GM04503 (cell line): Measurements from ENCODE around the gene MIF4GD.
"Not testable (repeated sequence)": the region's sequence is repeated elsewhere in the genome, so short reads cannot be mapped to it uniquely, and the experiment has no call there.

Experiments
- DNase-seq: peaks from one replicate; pipeline ENCODE4 v3.0.0-alpha.2; 2012; ENCODE audit warnings: low read depth

MIF4GD gene, protein sequence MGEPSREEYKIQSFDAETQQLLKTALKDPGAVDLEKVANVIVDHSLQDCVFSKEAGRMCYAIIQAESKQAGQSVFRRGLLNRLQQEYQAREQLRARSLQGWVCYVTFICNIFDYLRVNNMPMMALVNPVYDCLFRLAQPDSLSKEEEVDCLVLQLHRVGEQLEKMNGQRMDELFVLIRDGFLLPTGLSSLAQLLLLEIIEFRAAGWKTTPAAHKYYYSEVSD

DNA sequence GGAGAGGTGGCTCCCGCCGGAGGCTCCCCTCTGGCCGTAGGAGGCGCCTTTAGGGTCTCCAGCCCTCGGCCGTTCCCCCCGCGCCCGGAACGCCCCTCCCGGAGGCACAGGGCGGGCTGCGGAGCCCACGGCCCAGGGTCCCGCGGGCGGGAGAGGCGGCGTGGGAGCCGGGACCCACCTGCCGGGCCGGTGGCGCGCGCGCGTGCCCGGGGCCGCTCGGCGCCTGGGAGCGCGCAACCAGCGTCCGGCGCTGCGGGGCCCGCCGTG, at the start of gene MIF4GD:
Gene MIF4GD (minus strand): TSS at position 266 of the 267 bp plus-strand sequence. CDS start 1,036 bp downstream, outside the sequence.
- no peak for DNase-seq

DNA sequence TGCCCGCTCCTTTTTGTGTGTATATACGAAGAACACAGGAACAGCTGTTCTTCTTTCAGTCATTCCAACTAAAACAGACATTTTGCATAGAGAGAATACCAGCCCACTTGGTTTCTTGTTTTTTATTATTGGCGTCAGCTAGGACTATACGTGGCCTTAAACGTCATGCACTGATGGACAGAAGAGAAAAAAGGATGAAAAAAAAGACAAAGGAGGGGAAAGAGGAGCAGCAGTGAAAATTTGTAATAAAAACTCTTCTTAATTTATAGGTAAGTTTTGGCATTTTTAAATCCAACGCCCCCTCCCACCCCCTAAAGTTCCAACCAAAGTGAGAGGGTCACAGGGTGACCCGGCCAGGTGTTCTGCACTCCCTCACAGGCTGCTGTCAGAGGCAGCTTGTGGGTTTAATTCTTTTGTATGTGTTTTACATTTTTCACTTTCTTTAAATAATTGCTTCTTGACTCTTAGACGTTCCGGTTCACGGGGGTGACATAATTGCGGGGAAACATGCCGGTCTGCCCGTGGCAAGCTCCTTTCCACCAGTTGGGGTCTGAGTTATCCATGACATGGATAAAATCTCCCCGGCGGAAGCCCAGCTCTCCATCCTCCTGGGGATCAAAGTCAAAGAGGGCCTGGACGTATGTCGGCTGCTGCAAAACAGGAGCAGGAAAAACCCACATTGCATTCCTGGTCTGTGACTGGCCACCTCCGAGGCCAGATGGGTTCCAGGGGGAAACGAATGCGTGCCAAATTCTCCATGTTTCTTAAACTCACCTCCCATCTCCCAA, 49.1 kb upstream of the MIF4GD start:
- no peak for DNase-seq

DNA sequence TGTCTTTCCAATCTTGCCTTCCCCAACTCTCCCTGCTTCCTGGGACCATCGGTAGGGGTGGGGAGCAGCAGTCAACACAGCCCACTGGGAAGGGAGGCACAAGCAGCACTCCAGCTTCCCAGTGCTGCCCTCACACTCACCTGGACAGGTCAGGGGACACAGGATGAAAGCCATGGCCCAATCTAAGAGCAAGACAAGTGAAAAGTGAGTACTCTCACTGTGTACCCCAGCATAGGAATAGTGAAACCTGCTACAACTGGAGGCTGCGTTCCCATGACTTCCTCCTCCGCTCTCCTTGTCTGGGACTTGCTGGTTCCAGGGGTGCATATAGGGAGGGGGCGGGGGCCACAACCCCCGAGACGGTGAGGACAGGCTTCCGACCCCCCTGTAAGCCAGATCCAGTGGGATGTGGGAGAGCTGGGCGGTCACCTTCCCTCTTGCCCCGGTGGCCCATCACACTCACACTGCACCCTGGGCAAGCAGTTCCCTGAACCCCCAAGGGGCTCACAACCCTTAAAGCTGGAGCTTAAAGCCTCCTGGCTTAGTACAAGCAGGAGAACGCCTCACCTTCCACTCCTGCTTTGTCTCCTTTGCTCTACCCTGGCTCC, 47.7 kb upstream of the MIF4GD start:
- no peak for DNase-seq

DNA sequence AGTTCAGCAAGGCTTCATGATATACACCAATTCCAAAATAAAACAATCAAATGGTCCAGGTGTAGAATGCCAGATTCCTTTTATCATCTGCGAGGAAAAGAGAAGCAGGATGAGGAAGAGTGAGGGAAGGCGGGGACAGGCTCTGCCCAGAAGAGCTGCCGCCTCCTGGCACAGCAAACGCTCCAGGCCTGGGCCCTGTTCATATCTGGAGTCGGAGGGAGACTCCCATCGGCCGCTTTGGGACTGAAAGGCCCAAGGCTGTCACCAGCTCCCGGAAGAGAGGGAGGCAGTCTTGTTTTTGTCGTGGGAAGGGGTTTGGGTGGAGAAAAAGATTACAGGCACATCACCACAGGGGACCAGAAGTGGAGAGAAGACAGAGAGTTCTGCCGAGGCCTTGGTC, 47.2 kb upstream of the MIF4GD start:
- no peak for DNase-seq

DNA sequence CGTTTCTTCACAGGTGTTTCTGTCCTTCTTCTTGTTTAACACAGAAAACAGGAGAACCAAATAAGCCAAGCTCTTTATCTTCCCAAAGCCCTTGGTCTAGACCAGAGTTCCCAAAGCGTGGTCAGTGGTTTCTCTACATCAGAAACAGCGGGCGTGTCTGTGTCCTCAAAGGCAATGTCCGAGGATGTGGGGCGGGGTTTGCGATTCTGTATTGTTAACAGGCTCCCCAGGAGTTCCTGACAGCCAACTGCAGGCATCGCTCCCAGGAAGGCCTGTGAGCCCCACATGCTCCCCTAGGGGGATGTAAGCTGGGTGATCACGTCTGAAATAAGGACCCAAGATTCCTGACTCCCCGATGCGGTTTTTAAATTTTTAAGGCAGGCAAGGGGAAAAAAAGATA, 46.6 kb upstream of the MIF4GD start:
- no peak for DNase-seq

DNA sequence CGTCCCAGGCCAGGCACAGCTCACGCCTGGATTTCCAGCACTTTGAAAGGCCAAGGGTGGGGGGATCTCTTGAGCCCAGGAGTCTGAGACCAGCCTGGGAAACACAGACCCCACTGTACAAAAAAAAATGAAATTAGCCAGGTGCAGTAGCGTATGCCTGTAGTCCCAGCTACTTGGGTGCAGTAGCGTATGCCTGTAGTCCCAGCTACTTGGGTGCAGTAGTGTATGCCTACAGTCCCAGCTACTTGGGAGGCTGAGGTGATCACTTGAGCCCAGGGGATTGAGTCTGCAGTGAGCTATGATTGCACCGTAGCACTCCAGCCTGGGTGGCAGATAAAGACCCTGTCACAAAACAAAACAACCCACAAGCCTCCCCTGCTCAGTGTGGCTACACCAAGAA, 45.2 kb upstream of the MIF4GD start:
- DNase-seq, result no peak

DNA sequence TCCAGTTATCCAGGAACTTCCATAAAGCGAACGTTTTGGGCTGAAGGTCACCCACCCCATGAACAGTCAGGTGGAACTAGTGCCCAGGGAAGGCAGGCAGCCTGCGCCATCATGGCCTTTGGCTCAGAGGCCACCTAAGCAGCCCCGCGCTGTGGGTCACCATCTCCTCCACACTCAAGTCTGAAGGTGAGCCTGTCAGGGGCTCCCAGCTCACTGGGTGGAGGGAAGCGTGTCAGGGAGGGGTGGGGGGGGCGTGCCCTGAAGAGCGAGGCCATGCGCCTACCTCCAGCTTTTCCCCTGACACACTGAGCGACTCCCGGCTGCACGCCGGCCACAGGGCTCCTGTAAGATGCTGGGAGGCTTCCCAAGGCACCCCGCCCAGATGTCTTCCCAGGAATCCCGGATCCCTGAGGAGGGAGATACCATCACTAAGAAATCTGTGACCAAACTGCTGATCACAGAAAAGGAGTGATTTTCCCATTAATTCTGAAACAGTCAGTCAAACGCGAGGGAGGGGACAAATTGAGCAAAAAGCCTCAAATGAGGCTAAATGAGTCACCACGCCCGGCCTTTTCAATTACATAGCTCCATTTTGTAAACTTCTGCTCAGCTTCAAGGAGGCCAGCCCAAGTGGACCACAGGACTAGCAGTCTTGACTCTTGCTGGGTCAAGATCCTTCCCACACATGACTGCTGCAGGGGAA, 44.7 kb upstream of the MIF4GD start:
- no peak for DNase-seq

DNA sequence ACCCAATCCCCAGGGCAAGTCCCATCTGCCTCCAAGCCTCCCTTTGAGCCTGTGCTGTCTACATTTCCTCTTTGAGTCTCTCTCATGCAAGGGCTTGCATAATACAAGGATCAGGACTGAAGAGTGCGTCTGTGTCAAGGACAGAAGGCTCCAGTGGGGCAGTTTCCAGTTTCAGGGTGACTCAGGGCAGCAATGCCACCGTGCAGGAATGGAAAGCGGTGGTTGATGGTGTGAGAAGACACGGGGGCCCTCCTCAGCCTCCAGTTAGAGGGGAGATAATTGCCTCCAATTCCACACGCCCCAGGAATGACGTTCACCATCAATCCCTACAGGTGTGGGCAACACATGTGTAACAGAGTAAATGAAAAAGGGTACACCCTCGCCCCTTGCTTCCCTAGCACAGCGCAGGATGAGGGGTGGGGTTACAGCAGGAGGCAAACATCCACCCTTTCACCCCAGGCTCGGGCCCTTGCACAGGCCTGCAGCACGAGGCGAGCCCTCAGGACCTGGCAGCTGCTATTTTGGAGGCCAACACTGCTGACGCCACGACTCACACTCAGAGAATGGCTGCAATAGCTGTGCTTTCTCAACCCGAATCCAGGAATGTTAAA, 43.0 kb upstream of the MIF4GD start:
- DNase-seq, result no peak

DNA sequence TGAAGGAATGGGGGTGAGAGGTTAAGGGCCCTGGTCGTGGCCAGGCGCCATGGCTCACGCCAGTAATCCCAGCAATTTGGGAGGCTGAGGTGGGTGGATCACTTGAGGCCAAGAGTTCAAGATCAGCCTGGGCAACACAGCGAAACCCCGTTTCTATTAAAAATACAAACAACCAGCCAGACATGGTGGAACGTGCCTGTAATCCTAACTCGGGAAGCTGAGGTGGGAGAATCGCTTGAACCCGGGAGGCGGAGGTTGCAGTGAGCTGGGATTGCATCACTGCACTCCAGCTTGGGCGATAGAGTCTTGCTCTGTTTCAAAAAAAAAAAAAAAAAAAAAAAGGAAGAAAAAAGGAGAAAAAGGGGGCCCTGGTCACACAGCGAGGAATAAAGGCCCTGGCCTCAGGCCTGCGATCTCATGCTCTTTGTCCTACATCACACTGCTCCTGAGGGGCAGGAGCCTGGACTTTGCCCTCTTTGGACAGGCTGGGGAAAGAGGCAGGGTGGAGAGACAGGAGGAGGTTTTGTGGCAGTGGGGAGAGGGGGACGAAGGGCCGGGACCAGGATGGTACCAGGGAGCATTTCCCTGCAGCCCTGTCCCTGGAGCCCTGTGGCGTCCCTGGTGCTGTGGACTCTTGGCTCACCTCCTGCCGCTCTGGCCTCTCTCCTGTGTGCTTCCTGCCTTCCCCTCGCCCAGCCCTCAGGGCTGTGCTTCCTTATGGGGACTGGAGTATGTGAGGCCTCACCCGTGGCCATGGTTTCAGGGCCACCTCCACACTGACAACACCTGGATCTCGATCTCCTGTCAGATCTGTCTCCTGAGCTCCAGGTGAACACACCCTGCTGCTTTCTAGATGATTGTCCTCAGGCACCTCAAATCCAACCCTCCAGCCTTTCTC, 38.0 kb upstream of the MIF4GD start:
- no peak for DNase-seq

DNA sequence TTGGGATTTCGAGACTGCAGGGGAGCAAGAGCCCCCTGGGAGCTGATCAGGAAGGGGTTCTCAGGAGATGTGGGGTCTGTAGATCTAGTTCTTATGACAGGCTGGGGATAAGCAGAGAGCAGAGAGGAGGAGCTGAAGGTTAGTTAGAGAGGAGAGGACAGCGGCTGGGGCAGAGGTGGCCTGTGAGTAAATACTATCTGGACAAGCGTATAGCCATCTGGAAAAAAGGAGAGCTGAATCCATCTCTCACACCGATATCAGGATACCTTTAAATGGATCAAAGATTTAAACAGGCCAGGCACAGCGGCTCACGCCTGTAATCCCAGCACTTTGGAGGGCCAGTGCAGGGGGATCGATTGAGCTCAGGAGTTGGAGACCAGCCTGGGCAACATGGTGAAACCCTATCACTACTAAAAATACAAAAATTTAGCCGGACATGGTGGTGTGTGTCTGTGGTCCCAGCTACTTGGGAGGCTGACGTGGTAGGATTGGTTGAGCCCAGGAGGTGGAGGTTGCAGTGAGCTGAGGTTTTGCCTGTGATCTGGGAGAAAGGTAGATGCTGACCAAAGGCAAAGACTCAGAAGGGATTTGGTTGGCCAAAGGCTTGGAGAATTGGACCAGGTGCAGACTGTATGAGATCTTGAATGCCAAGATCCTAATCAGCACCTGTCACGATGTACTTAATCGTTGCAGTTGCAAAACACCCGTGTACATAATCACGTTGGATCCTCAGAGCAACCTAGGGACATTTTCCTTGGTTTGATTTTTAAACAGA, 37.1 kb upstream of the MIF4GD start:
- DNase-seq, result no peak

DNA sequence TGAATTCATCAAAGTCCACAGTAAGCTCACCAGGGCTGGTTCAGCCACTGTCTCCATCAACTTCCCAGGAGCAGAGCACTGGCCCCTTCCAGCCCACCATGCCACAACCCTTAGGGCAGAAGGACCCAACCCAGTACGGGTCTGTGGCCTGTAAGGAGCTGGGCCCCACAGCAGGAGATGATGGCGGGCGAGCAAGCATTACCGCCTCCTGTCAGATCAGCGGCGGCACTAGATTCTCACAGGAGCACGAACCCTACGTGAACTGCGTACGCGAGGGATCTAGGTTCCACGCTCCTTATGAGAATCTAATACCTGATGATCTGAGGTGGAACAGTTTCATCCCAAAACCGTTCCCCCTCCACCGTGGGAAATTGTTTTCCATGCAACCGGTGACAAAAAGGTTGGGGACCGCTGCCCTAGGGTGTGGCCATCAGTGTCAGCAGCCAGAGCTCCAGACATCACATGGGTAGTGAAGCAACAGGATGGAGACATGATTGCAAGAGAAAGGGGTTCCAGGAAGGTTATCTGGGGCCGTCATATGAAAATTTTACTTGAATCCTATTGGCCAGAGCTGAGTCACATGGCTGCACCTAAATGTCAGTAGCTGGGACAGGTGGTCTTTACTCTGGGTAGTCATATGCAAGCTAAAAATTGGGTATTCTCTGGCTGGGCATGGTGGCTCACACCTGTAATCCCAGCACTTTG, 30.6 kb upstream of the MIF4GD start:
- DNase-seq, result no peak

DNA sequence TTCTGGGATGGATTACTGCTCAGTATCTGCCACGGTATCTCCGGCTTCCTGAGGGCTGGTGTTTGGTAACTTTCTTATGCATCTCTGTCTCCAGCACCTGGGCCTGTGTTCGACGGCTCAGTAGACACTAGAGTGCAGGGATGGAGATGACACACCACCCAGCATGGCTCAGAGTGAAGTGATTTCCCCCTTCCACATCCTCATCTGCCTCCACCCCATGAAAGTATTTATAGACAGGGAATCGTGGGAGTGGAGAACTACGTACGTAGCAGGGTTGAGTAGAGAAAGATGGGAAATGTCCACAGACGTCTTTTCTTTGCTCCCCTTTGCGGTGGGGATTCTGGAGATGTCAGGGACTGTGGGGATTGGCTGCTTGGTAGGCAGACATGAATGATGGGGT, 30.0 kb upstream of the MIF4GD start:
- no peak for DNase-seq

DNA sequence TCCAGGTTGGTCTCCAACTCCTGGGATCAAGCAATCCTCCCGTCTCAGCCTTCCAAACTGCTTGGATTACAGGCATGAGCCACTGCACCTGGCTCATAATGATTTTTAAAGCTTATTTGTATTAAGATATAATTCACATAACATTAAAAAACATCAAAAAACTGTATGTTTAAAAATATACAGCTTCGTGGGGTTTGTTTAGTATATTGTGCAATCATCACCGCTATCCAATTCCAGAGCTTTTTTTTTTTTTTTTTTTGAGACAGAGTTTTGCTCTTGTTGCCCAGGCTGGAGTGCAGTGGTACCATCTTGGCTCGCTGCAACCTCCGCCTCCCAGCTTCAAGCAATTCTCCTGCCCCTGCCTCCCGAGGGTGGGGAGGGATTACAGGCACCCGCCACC, 29.2 kb upstream of the MIF4GD start:
- DNase-seq, result no peak

DNA sequence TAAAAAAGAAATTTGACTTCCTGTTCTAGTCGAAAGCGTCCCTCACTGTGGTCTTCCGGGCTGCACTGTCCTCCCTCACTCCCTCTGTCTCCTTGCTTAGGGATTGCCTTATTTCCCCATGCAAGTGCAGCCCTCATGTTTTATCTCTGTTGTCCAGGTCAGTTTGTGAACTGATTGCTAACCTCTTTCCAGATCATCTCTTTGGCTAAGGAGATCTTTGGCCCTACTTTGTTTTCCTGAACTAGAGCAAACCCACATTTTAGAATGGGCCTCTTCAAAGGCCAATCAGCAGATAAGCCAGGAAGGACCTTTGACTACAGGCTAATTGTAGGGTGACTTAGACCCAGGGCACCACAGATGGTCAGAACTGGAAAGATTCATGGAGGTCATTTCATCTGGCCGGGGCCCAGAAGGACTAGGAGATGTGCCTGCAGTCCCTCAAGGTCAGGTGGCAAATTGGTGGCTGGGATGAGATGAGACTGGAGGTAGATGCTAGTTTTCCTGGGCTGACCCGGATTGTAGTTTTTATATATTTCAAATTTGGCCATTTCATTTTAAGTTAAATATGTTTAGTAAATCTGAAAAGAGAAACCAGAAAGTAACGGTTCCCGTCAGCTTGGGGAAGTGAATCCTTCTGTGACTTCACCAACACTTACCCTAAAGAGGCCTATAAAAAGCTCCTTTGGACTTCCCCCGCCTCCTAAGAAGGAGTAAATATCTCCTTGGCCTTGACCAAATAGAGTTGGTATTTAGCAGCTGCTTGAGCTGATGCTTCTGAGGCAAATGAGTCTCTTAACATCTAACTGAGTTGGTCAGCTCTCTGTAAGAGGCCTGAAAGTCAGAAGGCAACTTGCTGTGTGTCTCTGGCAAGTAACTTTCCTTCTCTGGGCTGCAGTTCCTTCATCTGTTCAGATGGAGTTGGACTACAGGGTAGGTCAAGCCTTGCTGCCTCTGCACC, 24.4 kb upstream of the MIF4GD start:
- no peak for DNase-seq

DNA sequence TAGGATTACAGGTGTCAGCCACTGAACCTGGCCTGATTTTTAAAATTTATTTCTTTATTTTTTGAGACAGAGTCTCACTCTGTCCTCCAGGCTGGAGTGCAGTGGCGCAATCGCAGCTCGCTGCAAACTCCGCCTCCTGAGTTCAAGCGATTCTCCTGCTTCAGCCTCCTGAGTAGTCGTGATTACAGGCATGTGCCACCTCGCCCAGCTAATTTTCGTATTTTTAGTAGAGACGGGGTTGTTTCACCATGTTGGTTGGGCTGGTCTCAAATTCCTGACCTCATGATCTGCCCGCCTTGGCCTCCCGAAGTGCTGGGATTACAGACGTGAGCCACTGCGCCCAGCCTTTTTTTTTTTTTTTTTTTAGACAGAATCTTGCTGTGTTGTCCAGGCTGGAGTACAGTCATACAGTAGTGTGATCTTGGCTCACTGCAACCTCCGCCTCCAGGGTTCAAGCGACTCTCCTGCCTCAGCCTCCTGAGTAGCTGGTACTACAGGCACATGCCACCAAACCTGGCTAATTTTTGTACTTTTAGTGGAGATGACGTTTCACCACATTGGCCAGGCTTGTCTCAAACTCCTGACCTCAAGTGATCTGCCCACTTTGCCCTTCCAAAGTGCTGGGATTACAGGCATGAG, 21.9 kb upstream of the MIF4GD start:
- DNase-seq, result not testable (repeated sequence)

DNA sequence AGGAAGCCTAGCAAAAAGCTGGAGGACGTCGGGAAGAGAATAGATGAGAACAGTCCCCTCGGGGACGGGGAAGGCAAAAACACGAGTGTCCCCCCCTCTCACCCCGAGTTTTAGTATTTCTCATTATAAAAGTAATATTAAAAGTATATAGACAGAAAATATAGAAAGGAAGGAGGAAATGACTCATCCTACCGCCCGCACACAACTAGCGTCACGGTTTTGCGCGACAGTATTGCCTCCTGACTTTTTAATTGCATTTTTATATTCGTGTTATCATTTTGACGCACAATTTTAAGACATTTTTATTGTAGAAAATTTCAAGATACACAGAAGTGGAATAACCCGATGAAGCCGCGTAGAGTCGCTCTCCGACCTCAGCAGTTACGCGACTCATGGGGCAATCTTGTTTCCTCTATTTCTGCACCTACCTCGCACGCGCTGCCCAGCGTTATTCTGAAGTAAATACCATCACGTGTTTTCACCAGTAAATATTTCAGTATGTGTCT, 18.9 kb upstream of the MIF4GD start:
- DNase-seq, result no peak

DNA sequence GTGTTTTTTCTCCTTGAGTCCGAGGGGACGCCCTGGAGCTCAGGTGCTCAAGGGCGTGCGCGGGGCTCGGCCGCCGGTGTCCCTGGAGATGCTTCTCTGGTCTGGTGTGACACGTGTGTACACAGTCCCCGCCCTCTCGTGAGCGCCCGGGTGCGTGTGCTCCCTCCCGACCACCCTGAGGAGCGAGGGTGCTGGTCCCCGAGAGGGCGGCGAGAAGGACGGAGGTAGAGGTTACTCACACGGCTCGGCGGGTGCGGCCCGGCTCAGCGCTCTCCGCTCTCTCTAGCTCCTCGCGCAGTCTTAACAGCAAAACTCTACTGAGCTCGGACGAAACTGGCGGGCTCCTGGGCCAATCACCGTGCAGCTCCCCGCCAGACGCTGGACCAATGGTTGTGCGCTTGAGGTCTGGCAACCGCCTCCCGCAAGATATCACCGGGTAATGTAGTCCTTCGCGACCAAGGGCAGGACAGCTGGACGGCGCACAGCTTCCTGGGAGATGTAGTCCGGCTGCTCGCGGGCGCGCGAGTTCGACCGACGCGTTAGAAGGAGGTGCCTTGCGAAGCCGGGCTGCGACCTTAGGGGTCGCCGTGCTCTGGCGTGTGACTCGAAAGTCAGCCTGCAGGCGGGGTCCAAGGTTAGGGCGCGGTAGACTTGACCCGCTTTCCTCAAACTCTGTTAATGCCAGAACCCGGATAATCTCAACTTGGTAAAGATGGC, 18.2 kb upstream of the MIF4GD start, which contains the start of gene SLC25A19:
Gene SLC25A19 (minus strand): TSS at position 319 of the 717 bp plus-strand sequence. CDS start 2,669 bp downstream, outside the sequence.
- peak; percentile 95 for DNase-seq
